ENCODE measurements around the gene FAM131C. TPM values are rescaled to one million over a fixed set of nuclear protein-coding genes. Genes with fewer than 3 reads are reported as not detected.
"Not testable (repeated sequence)": the region's sequence is repeated elsewhere in the genome, so short reads cannot be mapped to it uniquely, and the experiment has no call there.

Gene FAM131C
- total RNA-seq, 2 experiments from 2014 or later = 0.15 to 0.19 TPM

DNA sequence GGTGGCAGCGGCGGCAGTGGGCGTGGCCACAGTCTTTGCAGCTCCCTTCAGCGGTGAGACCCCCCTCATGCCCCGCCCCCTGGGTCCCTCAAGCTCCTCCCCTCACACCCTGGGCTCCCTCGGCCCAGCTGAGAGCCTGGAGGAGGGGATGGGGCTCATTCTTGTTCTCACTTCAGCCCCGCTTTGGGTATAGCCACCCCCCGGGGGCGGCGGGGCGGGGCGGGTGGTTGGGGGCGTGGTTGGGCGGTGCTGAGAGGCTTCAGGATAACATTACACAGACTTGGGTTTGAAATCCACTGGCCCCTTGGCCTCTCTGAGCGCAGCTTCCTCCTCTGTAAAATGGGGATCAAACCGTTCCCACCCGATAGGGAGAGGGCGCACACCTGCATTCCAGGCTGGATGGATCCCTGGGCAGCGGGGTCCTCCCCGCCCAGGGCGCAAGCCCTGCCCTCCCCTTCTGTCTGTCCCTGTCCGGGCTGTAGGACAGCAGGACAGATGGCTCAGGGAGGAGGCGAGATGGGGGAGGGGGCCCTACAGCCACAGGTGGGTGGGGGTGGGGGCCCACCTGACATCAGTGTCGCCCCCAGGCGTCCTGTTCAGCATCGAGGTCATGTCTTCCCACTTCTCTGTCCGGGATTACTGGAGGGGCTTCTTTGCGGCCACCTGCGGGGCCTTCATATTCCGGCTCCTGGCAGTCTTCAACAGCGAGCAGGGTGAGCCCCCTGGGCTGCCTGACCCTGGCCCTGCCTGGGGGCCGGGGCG, 46.5 kb downstream of the FAM131C start:
- POLR2A ChIA-PET = interaction anchor here (1.0 kb wide), 1 partner anchor 180 kb away, joined by 3 read pairs; no protein-coding TSS in a partner anchor
- CTCF ChIA-PET = no interaction called here

DNA sequence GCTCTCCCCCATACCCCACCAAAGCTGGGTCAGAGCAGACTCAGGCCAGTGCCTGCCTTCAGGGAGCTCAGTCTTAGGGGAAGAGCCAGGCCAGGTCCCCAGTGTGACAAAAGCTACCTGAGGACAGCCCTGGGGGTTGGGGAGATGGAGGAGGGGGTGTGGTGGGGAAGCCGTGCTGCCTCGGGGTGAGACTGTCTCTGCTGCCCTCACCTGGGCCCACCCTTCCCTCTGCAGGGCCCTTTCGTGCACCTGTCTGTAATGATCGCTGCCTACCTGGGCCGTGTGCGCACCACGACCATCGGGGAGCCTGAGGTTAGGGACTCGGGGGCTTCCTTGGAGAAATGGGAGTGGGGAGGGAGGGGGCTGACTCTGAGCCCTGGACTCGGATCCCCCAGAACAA, 47.1 kb downstream of the FAM131C start:
- CTCF ChIA-PET = not testable (repeated sequence)
- POLR2A ChIA-PET = interaction anchor here (1.0 kb wide), 1 partner anchor 181 kb away, joined by 3 read pairs; no protein-coding TSS in a partner anchor

DNA sequence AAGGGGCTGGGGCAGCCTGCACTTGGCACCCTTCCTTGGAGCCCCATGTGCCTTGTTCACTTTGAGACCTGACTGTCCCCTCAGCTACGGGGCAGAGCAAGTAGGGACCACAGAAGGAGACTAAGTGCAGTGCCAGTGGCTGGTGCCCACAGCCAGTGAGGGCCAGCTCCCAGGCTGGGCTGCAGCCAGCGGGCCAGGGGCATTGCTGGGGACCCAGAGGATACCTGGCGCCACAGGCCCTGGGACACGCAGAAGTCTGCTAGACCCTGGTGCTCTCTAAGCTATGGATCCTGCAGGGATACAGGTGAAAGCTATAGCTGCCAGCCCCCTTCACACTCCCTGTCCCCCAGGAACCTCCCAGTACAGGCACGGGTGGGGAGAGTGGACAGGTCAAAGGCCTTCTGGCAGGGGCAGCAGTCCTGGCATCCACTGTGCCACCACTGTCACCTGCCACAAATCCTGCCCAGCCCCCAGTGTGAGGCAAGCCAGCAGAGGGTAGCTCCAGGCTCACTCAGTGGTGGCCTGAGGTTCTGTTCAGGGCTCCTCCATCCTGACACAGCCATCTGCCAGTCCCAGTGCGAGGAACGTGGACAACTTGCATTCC, 50.3 kb downstream of the FAM131C start:
- POLR2A ChIA-PET = no interaction called here
- CTCF ChIA-PET = no interaction called here

DNA sequence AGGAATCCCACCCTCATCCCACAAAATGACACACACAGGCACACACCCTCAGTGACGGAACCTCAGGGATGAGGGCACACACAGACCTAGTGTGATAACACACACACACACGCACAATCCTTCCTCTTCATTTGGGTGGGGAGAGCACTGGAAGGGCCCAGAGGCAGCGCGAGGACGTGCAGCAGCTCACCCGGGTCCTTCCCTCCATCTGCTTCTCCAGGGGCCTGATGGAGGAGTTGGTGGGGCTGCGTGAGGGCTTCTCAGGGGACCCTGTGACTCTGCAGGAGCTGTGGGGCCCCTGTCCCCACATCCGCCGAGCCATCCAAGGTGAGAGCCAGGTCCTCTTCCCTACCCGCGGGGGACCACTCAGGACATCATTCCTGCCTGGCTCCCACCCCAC, 51.1 kb downstream of the FAM131C start:
- ChIA-PET POLR2A (no interaction called here), CTCF (no interaction called here)

DNA sequence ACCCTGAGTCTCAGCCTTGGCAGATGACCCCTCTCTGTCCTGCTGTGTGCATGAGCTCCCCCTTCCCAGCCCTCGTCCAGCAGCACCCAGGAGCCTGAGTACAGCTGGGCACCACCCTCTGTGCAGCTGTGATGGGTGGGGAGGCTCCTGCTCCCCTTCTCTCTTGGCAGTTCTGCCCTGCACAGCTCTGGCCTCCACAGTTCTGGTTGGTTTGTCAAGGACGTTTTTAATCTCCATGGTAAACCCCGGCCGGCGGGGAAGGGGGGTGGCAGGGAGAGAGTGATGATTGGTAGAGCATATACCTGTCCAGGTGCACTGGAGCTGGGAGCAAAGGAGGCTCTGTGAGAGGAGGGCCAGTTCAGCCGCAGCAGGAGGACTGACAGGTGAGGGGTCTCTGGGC, 51.8 kb downstream of the FAM131C start, which contains the start of gene CLCNKA:
TSS of gene CLCNKA (plus strand) at position 356 of the 400 bp plus-strand sequence. CDS start 584 bp downstream, outside the sequence.
- ChIA-PET CTCF (no interaction called here), POLR2A (no interaction called here)

DNA sequence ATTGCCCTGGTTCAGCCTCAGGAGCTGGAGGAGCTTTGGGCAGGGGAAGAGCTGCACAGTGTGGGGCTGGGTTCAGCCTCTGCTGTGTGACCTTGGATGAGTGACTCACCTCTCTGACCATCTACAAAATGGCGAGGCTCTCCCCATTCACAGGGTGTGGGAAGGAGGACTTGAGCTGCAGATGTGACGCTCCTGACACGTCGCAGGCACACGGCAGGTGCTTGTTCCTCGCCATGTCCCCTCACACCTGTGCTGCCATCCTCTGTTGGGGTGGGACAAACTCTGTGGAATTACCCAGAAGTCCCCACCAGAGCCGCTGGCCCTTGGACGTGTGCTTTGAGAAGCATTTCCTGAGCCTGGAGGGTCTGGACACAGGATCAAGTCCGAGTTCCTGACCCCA, 52.6 kb downstream of the FAM131C start:
- POLR2A ChIA-PET, CTCF ChIA-PET: not testable (repeated sequence)

DNA sequence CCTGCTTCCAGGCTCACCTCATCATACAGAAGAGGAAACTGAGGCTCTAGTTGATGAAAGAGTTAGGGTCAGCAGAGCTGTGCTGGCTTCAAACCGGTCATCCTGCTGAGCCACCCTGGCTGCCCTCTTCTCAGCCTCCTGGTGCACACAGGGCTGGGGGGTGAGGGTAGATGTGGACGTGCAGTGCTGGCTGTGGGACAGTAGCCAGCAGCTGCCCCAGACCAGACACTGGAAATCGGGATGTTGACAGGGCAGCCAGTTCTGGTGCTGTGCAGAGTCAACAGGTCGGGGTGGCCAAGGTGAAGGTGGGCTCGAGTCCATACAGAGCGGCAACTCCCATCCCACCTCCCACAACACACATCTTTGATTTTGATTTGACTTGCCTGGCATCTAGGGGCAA, 53.1 kb downstream of the FAM131C start:
- ChIA-PET POLR2A (no interaction called here), CTCF (no interaction called here)

DNA sequence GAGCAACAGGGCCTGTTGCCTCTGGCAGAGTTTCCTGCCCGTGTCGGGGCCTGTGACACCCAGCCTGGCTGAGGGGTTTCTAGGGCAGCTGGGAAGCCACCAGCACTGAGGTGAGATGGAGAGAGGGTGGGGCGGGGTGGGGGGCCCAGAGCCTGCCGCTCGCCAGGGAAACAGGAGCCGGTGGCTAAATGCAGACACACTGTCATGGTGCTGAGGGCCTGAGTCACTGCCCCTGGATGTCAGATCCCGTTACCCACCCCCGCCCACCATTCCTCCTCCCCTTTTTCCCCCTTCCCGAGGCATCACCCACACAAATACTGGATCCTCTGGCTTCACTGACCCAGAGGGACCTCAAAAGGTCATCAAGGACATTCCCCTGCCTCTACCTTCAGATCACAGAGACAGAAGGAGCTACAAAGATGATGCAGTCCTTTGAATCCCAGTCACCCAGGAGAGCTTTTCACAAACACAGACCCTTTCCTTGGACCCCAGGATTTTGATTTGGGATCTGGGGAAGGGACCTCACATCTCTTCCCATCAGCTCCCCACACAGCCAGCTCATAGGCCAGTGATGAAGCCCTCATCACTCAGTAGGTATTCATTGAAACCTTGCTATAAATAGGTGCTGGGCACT, 53.7 kb downstream of the FAM131C start:
- ChIA-PET CTCF (interaction anchor here (1.2 kb wide), 1 partner anchor 205 kb away, joined by 3 read pairs; no protein-coding TSS in a partner anchor), POLR2A (no interaction called here)

DNA sequence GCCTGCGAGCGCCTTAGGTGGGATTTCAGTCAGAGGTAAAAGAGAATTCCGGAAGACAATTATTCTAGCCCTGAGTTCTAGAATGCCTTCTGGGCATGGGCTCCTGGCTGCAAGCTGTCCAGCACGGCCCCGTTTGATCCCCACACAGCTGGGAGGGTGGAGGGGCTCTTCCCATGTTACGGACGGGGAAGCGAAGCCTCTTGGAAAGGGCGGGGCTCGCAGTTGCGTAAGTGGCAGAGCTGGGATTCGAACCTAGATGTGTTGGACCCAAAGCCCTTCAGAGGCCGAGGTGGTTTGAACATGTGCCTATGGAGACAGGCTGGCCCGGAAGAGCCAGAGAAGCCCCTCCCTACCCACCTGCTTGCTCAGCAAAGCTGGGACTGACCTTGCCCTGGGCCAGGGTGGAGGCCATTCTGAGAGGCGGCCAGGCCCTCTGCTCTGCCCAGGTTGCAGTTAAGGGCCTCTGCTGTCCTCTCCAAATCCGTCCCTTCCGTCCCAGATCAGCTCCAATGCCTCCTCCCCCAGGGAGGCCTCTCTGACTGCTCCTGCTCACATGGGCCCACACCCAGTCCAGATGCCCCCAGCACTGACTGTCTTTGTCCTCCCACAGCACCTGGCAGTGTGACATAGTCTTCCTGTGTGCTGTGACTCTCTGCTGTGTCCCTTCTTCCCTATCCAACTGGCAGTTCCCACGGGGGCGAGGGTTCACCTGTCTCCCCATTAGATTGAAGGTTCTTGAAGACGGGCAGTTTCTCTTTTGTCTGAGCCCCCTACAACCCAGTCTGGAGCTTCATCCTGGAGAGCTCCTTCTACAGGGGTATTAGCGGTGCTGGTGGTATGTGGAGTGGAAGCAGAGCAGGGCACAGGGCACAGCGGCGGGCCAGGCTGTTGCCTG, 54.5 kb downstream of the FAM131C start:
- CTCF ChIA-PET = interaction anchor here (1.2 to 1.8 kb wide), 2 partner anchors 10 to 204 kb away, joined by 3 to 4 read pairs; no protein-coding TSS in a partner anchor
- POLR2A ChIA-PET = interaction anchor here (0.6 kb wide), 1 partner anchor 325 kb away, joined by 3 read pairs; no protein-coding TSS in a partner anchor

DNA sequence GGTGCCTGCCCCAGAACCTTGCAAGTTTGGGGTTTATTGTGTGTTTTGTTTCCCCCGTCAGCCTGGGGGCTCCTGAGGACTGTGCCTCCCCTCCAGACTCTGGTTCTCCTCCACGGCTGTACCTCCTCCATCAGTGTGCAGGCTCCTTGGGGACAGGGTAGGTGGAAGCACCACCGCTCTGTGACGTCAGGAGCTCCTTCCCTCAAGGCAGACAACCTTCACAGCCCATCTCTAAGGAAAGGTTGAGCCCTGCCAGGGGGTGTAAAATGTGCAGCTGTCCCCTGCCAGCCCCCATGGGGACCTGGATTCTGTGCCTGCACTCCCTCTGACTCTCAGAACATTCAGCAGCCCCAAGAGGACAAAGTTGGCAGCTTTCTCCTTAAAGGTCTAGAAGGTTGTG, 55.1 kb downstream of the FAM131C start:
- CTCF ChIA-PET = interaction anchor here (1.8 kb wide), 1 partner anchor 9 kb away, joined by 4 read pairs; no protein-coding TSS in a partner anchor
- POLR2A ChIA-PET = interaction anchor here (0.6 kb wide), 1 partner anchor 326 kb away, joined by 3 read pairs; no protein-coding TSS in a partner anchor

DNA sequence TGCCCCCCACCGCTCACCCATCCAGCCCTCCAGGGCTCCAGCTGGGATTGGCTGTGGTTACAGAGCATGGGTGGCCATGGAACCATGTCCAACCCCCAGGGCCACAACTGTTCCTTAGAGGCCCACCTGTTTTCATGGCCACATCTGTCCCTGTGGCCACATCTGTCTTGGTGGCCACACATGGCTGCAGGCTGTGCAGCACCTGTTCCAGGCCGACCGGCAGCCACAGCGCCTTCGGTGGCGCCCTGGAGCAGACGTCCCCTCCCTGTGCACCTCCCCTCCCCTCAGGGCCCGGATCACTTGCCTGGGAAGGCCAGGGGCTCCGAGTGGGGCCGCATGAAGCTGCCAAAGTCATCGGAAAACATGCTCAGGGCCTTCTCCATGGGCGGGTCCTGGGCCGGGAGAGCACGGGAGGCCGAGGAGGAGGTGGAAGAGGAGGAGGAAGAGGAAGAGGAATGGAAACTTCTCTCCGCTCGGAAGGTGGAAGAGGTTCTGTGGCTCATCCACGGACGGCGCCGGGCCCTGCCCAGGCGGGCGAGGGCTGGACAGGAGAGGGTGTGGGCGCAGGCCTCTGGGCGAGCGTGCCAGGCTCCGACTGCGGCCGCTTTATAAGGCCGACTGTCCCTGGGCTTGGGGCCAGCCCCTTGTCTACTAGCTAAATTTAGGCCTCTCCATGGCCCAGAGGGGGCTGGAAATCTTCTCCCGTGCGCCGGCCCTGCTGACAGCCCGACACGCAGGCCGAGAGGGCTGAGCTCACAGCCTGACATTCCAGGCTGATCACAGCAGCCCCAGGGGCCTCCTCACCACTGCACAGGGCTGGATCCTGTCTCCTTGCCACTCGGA, 55.8 kb downstream of the FAM131C start, which contains the start of gene HSPB7:
TSS of gene HSPB7 (minus strand) at position 583 of the 843 bp plus-strand sequence. CDS start at position 503, 80 bp downstream.
- POLR2A ChIA-PET = interaction anchor here (0.6 kb wide), 1 partner anchor 326 kb away, joined by 3 read pairs; no protein-coding TSS in a partner anchor
- CTCF ChIA-PET = interaction anchor here (1.8 kb wide), 1 partner anchor 8 kb away, joined by 4 read pairs; no protein-coding TSS in a partner anchor

DNA sequence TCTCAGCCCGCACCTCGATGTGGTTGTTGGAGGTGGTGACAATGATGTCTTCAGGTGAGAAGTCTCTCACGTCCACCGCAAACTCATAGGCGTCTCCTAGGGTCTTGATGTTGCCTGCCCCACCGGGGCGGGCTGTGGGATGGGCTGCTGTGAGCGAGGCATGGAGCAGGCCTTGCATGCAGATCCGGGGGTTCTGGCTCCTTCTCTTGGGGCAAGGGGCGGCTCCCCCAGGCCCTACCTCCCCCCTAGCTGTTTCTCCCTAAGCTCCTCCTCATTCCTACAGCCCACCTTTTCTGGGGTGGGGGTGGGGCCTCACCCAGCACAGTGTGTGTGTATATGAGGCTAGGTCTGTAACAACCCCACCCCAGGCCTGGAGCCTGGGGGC, 56.4 kb downstream of the FAM131C start:
- ChIA-PET CTCF (no interaction called here), POLR2A (no interaction called here)

DNA sequence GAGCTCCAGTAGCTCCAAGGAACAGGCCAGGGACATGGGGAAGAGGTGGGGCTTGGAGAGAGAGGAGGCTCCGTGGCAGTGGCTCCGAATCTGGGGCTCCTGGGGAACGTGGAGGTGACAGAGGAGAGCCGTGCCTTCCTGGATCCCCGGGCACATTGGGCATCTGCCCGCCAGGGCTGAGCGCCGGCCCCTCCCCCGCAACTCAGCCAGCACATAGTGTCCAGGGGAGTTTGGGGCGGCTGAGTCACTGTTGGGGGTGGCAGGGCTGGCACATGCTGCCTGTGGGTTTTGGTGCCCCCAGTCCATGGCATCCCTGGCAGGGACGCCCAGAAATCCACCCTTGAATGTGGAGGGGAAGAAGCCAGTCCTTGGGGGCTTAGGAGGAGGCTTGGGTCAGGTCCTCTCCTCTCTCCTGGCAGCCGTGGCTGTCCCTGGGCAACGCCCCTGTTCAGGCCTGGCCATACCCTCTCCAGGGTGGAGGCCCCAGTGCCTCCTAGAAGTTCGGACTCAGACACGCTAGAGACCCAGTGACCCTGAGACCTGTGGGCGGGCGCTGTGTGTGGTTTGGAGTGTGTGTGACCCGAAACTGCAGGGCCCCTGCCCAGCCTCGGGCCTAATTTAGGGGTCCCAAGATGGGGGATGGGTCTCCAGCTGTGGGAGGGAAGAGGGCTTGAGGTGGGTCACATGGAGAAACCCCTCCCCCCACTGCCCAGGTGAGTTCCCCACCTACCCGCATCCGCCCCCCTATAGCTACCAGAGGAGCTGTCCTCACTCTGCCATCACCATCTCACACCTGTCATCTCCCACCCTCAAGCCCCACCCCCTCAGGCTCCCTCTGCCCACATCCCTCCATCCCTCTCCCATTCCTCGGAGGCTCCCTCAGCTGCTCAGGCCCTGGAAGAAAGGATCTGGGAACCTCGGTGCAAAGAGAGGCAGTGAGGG, 57.2 kb downstream of the FAM131C start:
- CTCF ChIA-PET = interaction anchor here (1.5 kb wide), 1 partner anchor 224 kb away, joined by 3 read pairs; no protein-coding TSS in a partner anchor
- POLR2A ChIA-PET = no interaction called here

DNA sequence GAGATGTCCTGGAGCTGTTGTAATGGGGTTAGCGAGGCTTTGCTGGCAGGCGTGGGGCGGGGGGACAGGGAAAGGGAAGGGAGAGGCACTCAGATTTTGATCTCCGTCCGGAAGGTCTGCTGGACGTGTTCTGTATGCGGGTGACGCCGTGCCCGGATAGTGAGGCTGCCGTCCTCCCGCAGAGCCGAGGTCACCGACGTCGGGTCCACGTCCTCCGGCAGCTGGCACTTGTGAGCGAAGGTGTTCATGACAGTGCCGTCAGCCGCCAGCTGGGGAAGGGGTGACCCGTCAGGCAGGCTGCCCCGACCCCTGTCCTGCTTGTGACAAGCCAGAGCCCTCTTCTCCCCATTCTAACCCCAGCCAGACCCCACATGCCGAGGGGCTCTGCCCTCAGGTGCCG, 58.0 kb downstream of the FAM131C start:
- ChIA-PET CTCF (interaction anchor here (1.5 kb wide), 1 partner anchor 224 kb away, joined by 3 read pairs; no protein-coding TSS in a partner anchor), POLR2A (no interaction called here)

DNA sequence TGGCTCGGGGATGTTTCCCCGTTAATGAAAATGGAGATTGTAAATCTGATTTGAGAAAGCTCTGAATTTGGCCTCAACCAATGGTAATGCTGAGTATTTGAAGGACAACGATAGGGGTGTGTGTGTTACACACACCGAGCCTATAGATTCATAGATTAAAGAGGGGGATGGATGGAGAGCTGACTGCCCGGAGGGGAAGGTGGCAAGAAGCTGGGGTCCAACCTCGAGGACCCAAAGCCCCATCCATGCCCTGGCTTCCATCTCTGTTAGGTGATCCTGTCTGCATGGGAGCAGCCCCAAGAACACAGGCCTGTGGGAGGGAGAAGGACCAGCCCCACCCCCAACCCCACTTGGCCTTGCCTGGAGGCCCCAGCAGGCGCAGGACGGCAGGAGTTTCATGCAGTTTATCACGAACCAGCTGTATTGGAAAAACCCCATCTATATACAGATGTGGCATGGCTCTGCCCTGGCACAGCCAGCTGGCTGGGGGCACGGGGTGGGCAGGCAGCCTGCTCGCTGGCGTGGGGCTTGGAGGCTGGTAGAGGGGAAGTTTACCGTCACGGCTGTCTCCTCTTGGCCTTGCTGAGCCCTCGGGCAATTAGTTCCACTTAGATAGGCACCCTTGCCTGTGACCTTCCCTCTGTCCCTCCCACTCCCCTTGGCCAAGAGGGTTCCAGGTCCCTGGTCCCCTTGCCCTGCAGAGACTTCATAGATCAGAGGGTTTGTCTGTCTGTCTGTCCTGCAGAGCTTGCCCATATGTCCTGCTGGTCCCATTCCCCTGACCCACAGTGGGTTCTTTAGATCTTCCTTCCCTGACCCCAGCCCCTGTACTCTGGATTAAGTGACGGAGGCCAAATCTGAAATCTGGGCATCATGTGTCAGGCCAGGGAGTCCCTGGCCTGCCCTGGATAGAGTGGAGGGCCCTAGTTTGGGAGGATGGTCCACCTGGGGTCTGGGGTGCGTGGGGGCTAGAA, 58.7 kb downstream of the FAM131C start:
- POLR2A ChIA-PET = no interaction called here
- CTCF ChIA-PET = interaction anchor here (0.6 to 1.5 kb wide), 4 partner anchors 9 to 366 kb away, joined by 3 read pairs; no protein-coding TSS in a partner anchor

DNA sequence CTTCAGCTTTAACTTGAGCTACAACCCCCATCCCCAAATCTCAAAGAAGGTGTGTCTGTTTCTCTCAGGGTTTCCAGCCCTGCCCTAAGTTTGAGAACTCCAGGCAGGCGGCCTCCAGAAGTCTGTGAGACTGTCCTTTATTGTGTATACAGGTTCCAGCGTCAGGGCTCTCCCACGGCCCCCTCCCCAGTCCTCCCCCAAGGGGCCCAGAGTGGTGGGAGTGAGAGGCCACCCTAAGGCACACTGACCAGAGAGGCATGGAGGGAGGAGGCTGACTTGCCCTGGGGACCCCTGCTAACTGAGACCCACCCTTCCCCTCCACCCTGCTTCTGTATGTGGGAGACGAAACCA, 59.6 kb downstream of the FAM131C start:
- POLR2A ChIA-PET = no interaction called here
- CTCF ChIA-PET = interaction anchor here (0.6 to 1.3 kb wide), 4 partner anchors 8 to 367 kb away, joined by 3 to 5 read pairs (median 3); no protein-coding TSS in a partner anchor

Measured in activated CD8-positive, alpha-beta memory T cell treated with anti-CD3 and anti-CD28 coated beads for 36 hours (primary cell).